Heart right ventricle (tissue), 16 donors: ENCODE data around the gene NDUFAF5. TPM values are rescaled to one million over a fixed set of nuclear protein-coding genes. Genes with fewer than 3 reads are reported as not detected.
"Not testable (repeated sequence)": the region's sequence is repeated elsewhere in the genome, so short reads cannot be mapped to it uniquely, and the experiment has no call there.

ENCODE experiments used
- ATAC-seq, 8 donors: fragments of 200-7000 bp; cut with Tn5 transposase; one replicate each; pipeline ENCODE4 v1.9.1; 2020; ENCODE audit warnings: mild to moderate bottlenecking in 8 of 8, moderate library complexity in 8 of 8, moderate number of reproducible peaks in 1 of 8
- DNase-seq, 2 donors: peaks; one replicate each; pipeline ENCODE4 v3.0.0-alpha.2; 2020
- H3K27ac ChIP-seq, 10 donors: fragments of 200-600 bp; sonication (generic) in 2 of 10; one replicate each; pipeline versions ENCODE4 v1.5.0 to v1.8.0; 2020 to 2022; ENCODE audit warnings: mild to moderate bottlenecking in 3 of 10
- H3K27me3 ChIP-seq, 7 donors: fragments of 200-600 bp; one replicate each; pipeline ENCODE4 v1.8.0; 2021 to 2022; ENCODE audit warnings: mild to moderate bottlenecking in 2 of 7
- H3K36me3 ChIP-seq, 9 donors: fragments of 200-600 bp; sonication (generic) in 1 of 9; one replicate each; pipeline versions ENCODE4 v1.5.0 to v1.8.0; 2020 to 2022; ENCODE audit warnings: mild to moderate bottlenecking in 2 of 9
- H3K4me1 ChIP-seq, 9 donors: fragments of 200-600 bp; sonication (generic) in 1 of 9; one replicate each; pipeline versions ENCODE4 v1.5.0 to v1.8.0; 2020 to 2022; ENCODE audit warnings: mild to moderate bottlenecking in 4 of 9
- H3K4me3 ChIP-seq, 10 donors: fragments of 200-600 bp; sonication (generic) in 2 of 10; one replicate each; pipeline versions ENCODE4 v1.5.0 to v1.8.0; 2020 to 2022; ENCODE audit warnings: mild to moderate bottlenecking in 7 of 10, moderate library complexity in 2 of 10
- H3K9me3 ChIP-seq, 11 donors: fragments of 200-600 bp in 10 of 11; sonication (generic) in 2 of 11; one replicate each; pipeline versions ENCODE4 v1.5.0 to v1.8.0; 2013 to 2022; ENCODE audit warnings: mild to moderate bottlenecking in 2 of 11, control low read depth in 1 of 11, moderate library complexity in 1 of 11
- CTCF ChIP-seq, 9 donors: fragments of 200-600 bp; sonication (generic) in 2 of 9; IDR thresholded peaks; one replicate each; pipeline versions ENCODE4 v1.5.0 to v1.8.0; 2021 to 2022; ENCODE audit warnings: antibody characterized with exemption in 9 of 9, mild to moderate bottlenecking in 5 of 9, moderate library complexity in 1 of 9
- WGBS, 2 donors: extraction: QIAGEN DNeasy Blood & Tissue Kit; methylation state at CpG; one replicate each; pipeline ENCODE4 v1.1.7; 2013; ENCODE audit warnings: inconsistent platforms in 1 of 2; 5-methylcytosine and 5-hydroxymethylcytosine counted together
- intact Hi-C, 10 donors: fragments of 100-400 bp; cut with DNase I; formaldehyde crosslinking; loops; one replicate each; pipeline versions ENCODE4 v1.11.1 to v1.14.2; 2022
- polyA plus RNA-seq, 2 donors: library from polyadenylated mRNA; stranded (reverse); fragments of 200-250 nt; gene quantifications; one replicate each; pipeline ENCODE4 v1.2.3, GENCODE V29; 2013
- total RNA-seq, 10 donors: library from RNA; stranded (reverse); fragmentation: NEBNext Ultra II Directional in 3 of 10; extraction: Animal tissue kit (Norgen Biotek cat#: 25700) in 3 of 10; gene quantifications; one replicate each; pipeline versions ENCODE4 v1.2.1 to v1.2.4, GENCODE V29; 2021 to 2023
- donor health status: Arrhythmogenic right ventricular cardiomyopathy.
- donor health status: ischemic (EF 13 %, LVEDD 7.1; RV severe dilation, severe dysfunction).
- donor health status: healthy with polysubstance abuse.
- donor health status: DM: no; HTN: yes; CAD: no.
- donor health status: DM: no; HTN: no; CAD: no.
- donor health status: ischemic (EF 25% LVEDD 6.9; RV normal size, moderate dysfunction).
- donor health status: ischemic (EF 25% LVEDD 5.7; RV mildly dilated, moderate dysfunction).
- donor health status: healthy.
- donor health status: DM: yes; HTN: yes; CAD: no.
- donor health status: Ischemic cardiomyopathy.
- donor health status: ischemic (EF 35%, LVEDD 5.7; RV mildly dilated, moderate dysfunction).
- donor health status: nonischemic (EF 11% LVEDD 7.7; RV severe dilation, severe dysfunction).
- donor health status: DM: yes; HTN: yes; CAD: no.
- donor health status: PGD.
- donor health status: ischemic (EF 29% LVEDD 5.4; RV normal size, mild dysfunction).
- donor health status: nonischemic (EF 23%, LVEDD 6.1; RV moderate dilation, normal function).

The NDUFAF5 gene
- total and polyA plus RNA-seq, 12 donors: 42.0 to 112 (median 66.3) TPM

- intact Hi-C loops: no loop called here
- Histone ChIP-seq H3K4me1 (no peaks in the 10 kb centered on the region), H3K9me3 (no peaks in the 10 kb centered on the region), H3K27me3 (no peaks in the 10 kb centered on the region), H3K36me3 (peaks cover 0 to 88% (median 19%) of the 10 kb centered on the region in 9 donors), H3K4me3 (no peak overlapping the region), H3K27ac (no peak overlapping the region)
- WGBS, 2 donors: 94 to 95% methylated on average over 1 of the region's 1 CpG
- ATAC-seq: no peak
- TF ChIP-seq CTCF (IDR thresholded peaks at IDR 0.05): no peak
- no peak for DNase-seq
Observed at GRCh38 chr20:13758884-13759283, 25.9 kb upstream of the NDUFAF5 start.

GRCh38 chr20:13760451-13760946 lies 24.3 kb upstream of the NDUFAF5 start:
- H3K9me3 ChIP-seq, H3K4me1 ChIP-seq, DNase-seq, ATAC-seq, H3K4me3 ChIP-seq, H3K27me3 ChIP-seq, H3K27ac ChIP-seq: not testable (repeated sequence)
- WGBS, 2 donors: 95% methylated on average over 19 to 32 of the region's 33 CpGs
- intact Hi-C loops: loop anchor here in 1 of 10 donors (10.0 kb wide), 1 partner anchor 296 kb away; no protein-coding TSS in a partner anchor
- peaks cover 0 to 88% (median 30%) of the 10 kb centered on the region in 9 donors for H3K36me3 ChIP-seq

GRCh38 chr20:13765299-13765698 lies 19.5 kb upstream of the NDUFAF5 start:
- DNase-seq (no peak), ATAC-seq (no peak)
- no peaks in the 10 kb centered on the region for H3K27me3 ChIP-seq
- peaks cover 0 to 15% (median 8%) of the 10 kb centered on the region in 11 donors for H3K9me3 ChIP-seq
- no peak for TF ChIP-seq CTCF (IDR thresholded peaks at IDR 0.05)
- H3K27ac ChIP-seq: no peak overlapping the region
- peaks cover 3 to 90% (median 44%) of the 10 kb centered on the region in 9 donors for H3K36me3 ChIP-seq
- H3K4me1 ChIP-seq: peaks cover 0 to 3% (median 0%) of the 10 kb centered on the region in 9 donors
- intact Hi-C loops: loop anchor here in 1 of 10 donors (10.0 kb wide), 1 partner anchor 300 kb away; no protein-coding TSS in a partner anchor
- no peak overlapping the region for H3K4me3 ChIP-seq

DNA sequence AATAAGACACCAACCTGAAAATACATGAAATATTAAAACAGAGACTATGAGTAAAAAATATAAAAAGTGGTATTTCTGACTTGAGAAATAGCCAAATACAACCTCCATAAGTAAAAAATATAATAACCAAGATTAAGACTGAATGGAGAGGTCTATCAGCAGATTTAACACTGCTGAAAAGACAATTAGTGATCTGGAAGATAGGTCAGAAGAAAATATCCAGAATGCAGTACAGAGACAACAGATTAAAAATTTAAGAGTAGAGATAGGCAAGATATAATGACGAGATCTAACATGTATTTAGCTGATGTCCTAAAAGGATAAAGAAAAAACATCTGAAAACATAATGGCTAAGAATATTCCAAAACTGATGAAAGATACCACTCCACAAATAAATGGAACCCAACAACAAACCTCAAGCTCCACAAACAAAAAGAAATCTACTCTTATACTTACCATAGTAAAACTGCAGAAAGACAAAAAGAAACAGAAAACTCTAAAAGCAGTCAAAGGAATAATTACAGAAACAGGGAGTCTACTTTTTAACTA lies 18.9 kb upstream of the NDUFAF5 start:
- Histone ChIP-seq H3K27me3 (no peaks in the 10 kb centered on the region), H3K9me3 (peaks cover 0 to 15% (median 8%) of the 10 kb centered on the region in 11 donors), H3K4me1 (peaks cover 0 to 3% (median 0%) of the 10 kb centered on the region in 9 donors), H3K4me3 (no peak overlapping the region), H3K36me3 (peaks cover 3 to 96% (median 50%) of the 10 kb centered on the region in 9 donors), H3K27ac (no peak overlapping the region)
- ATAC-seq: no peak
- intact Hi-C loops: loop anchor here in 1 of 10 donors (10.0 kb wide), 1 partner anchor 301 kb away; no protein-coding TSS in a partner anchor
- TF ChIP-seq CTCF (IDR thresholded peaks at IDR 0.05): no peak
- 97 to 98% methylated on average over 1 of the region's 1 CpG for whole genome bisulfite sequencing, 2 donors
- no peak for DNase-seq

DNA sequence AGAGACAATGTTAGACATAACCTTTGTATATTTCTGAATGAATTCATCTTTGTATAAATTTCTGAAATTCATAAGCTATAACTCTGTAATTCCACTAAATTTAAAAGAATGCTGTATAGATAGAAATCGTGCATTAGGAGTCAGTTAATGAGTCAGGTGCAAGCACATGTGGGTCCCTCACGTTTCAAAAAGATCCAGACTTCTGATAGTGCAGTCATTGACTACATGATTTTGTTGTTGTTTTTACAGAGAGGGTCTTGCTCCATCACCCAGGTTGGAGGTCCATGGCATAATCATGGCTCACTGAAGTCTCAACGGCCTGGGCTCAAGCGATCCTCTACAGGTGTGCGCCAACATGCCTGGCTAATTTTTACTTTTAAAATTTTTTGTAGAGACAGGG lies 14.7 kb upstream of the NDUFAF5 start:
- peaks cover 0 to 3% (median 0%) of the 10 kb centered on the region in 9 donors for H3K4me1 ChIP-seq
- TF ChIP-seq CTCF (IDR thresholded peaks at IDR 0.05): no peak
- no peak overlapping the region for H3K27ac ChIP-seq
- ATAC-seq: no peak
- H3K36me3 ChIP-seq: peaks cover 0 to 100% (median 64%) of the 10 kb centered on the region in 9 donors
- 89 to 90% methylated on average over 5 of the region's 5 CpGs for WGBS, 2 donors
- no peak for DNase-seq
- H3K9me3 ChIP-seq: peaks cover 0 to 15% (median 8%) of the 10 kb centered on the region in 11 donors
- no peaks in the 10 kb centered on the region for H3K27me3 ChIP-seq
- intact Hi-C loops: loop anchor here in 4 of 10 donors (5.0 to 10.0 kb wide), 6 partner anchors 135 to 655 kb away; partner anchors contain the start of gene TASP1 (in 1 of the 4)
- H3K4me3 ChIP-seq: no peak overlapping the region
